H9 (cell line): ENCODE results near the gene LUZP2. TPM values are rescaled to one million over a fixed set of nuclear protein-coding genes. Genes with fewer than 3 reads are reported as not detected.

Source experiments
- DNase-seq: peaks from one replicate; pipeline ENCODE4 v3.0.0-alpha.2; 2017
- H2AFZ ChIP-seq: one replicate; pipeline ENCODE4 v1.6.1; 2013; ENCODE audit warnings: mild to moderate bottlenecking, low read length, control low read depth, moderate library complexity
- H2AK5ac ChIP-seq: 2 replicates; pipeline ENCODE4 v1.6.1; 2013; ENCODE audit warnings: low read length, control low read depth, mixed read lengths; ENCODE audit not compliant: insufficient read length
- H2BK120ac ChIP-seq: one replicate; pipeline ENCODE4 v1.6.1; 2013; ENCODE audit warnings: low read depth, mild to moderate bottlenecking, low read length, control low read depth, inconsistent platforms; ENCODE audit not compliant: poor library complexity, severe bottlenecking
- H2BK12ac ChIP-seq: 2 replicates; pipeline ENCODE4 v1.6.1; 2013; ENCODE audit warnings: low read length, control low read depth, mixed read lengths, low read depth; ENCODE audit not compliant: insufficient read length
- H2BK15ac ChIP-seq: 2 replicates; pipeline ENCODE4 v1.6.1; 2013; ENCODE audit warnings: low read depth, low read length, control low read depth
- H2BK20ac ChIP-seq: one replicate; pipeline ENCODE4 v1.6.1; 2013; ENCODE audit warnings: low read depth, mild to moderate bottlenecking, low read length, control low read depth, inconsistent platforms; ENCODE audit not compliant: poor library complexity, severe bottlenecking
- H2BK5ac ChIP-seq: 2 replicates; pipeline ENCODE4 v1.6.1; 2013; ENCODE audit warnings: low read length, control low read depth, mixed read lengths; ENCODE audit not compliant: insufficient read length
- H3K14ac ChIP-seq: 2 replicates; pipeline ENCODE4 v1.6.1; 2013; ENCODE audit warnings: low read length, control low read depth; ENCODE audit not compliant: insufficient read depth
- H3K18ac ChIP-seq: 2 replicates; pipeline ENCODE4 v1.6.1; 2013; ENCODE audit warnings: low read depth, mild to moderate bottlenecking, mixed read lengths, low read length, control low read depth; ENCODE audit not compliant: insufficient read length
- H3K23ac ChIP-seq: 2 replicates; pipeline ENCODE4 v1.6.1; 2013; ENCODE audit warnings: low read length, control low read depth, mixed read lengths, low read depth; ENCODE audit not compliant: insufficient read length
- H3K23me2 ChIP-seq: 2 replicates; pipeline ENCODE4 v1.6.1; 2013; ENCODE audit warnings: low read depth, mild to moderate bottlenecking, mixed read lengths, low read length, control low read depth; ENCODE audit not compliant: insufficient read length, poor library complexity, severe bottlenecking
- H3K27ac ChIP-seq: 2 replicates; pipeline ENCODE4 v1.5.1; 2013; ENCODE audit warnings: low read length, control low read depth, mixed read lengths, low read depth; ENCODE audit not compliant: insufficient read length
- H3K27me3 ChIP-seq: 2 replicates; pipeline ENCODE4 v1.6.1; 2013; ENCODE audit warnings: low read length, control low read depth, inconsistent platforms; ENCODE audit not compliant: insufficient read depth
- H3K4ac ChIP-seq: 2 replicates; pipeline ENCODE4 v1.6.1; 2013; ENCODE audit warnings: low read depth, mild to moderate bottlenecking, control low read depth, inconsistent platforms, low read length, moderate library complexity
- H3K4me1 ChIP-seq: 2 replicates; pipeline ENCODE4 v1.6.1; 2013; ENCODE audit warnings: low read length, control low read depth, inconsistent platforms; ENCODE audit not compliant: insufficient read depth
- H3K4me2 ChIP-seq: 2 replicates; pipeline ENCODE4 v1.6.1; 2013; ENCODE audit warnings: low read length, control low read depth, mixed read lengths; ENCODE audit not compliant: insufficient read length, insufficient read depth
- H3K56ac ChIP-seq: 2 replicates; pipeline ENCODE4 v1.6.1; 2013; ENCODE audit warnings: low read depth, mild to moderate bottlenecking, mixed read lengths, low read length, control low read depth; ENCODE audit not compliant: insufficient read length
- H3K79me1 ChIP-seq: 2 replicates; pipeline ENCODE4 v1.6.1; 2013; ENCODE audit warnings: low read depth, mild to moderate bottlenecking, moderate library complexity, low read length, control low read depth, inconsistent platforms; ENCODE audit not compliant: insufficient read depth, poor library complexity, severe bottlenecking
- H3K79me2 ChIP-seq: 2 replicates; pipeline ENCODE4 v1.6.1; 2013; ENCODE audit warnings: low read length, control low read depth, inconsistent platforms; ENCODE audit not compliant: insufficient read depth
- H3K9ac ChIP-seq: 2 replicates; pipeline ENCODE4 v1.6.1; 2013; ENCODE audit warnings: low read length, control low read depth, mixed read lengths; ENCODE audit not compliant: insufficient read length; ENCODE audit errors: extremely low read depth
- H3K9me3 ChIP-seq: one replicate; pipeline ENCODE4 v1.6.1; 2013; ENCODE audit warnings: low read depth, low read length, inconsistent platforms; ENCODE audit not compliant: control insufficient read depth
- H3T11ph ChIP-seq: one replicate; pipeline ENCODE4 v1.6.1; 2013; ENCODE audit warnings: mild to moderate bottlenecking, low read length, control low read depth, inconsistent platforms
- H4K20me1 ChIP-seq: one replicate; pipeline ENCODE4 v1.6.1; 2013; ENCODE audit not compliant: control insufficient read depth, insufficient read length, insufficient read depth
- H4K5ac ChIP-seq: 2 replicates; pipeline ENCODE4 v1.6.1; 2013; ENCODE audit warnings: low read depth, mild to moderate bottlenecking, mixed read lengths, low read length, control low read depth; ENCODE audit not compliant: insufficient read length
- H4K8ac ChIP-seq: replicated peaks from 2 replicates; pipeline ENCODE4 v1.6.1; 2013; ENCODE audit warnings: low read length, control low read depth, mixed read lengths, low read depth; ENCODE audit not compliant: insufficient read length
- H4K91ac ChIP-seq: 2 replicates; pipeline ENCODE4 v1.6.1; 2013; ENCODE audit warnings: low read depth, mild to moderate bottlenecking, moderate library complexity, mixed read lengths, low read length, control low read depth; ENCODE audit not compliant: insufficient read length
- H3K27ac Mint-ChIP-seq, 3 experiments: 2 replicates in 2 of 3; 3 replicates in 1 of 3; pipeline ENCODE4 v1.8.0; 2020 to 2021; ENCODE audit warnings: mixed read lengths in 3 of 3, mild to moderate bottlenecking in 1 of 3, moderate library complexity in 1 of 3
- H3K27me3 Mint-ChIP-seq: 2 replicates; pipeline ENCODE4 v1.8.0; 2021; ENCODE audit warnings: low read depth, mild to moderate bottlenecking, moderate library complexity, mixed read lengths
- H3K36me3 Mint-ChIP-seq, 3 experiments: 2 replicates in 2 of 3; 3 replicates in 1 of 3; pipeline ENCODE4 v1.8.0; 2020 to 2021; ENCODE audit warnings: low read depth in 3 of 3, mixed read lengths in 3 of 3; ENCODE audit not compliant: insufficient read depth in 1 of 3
- H3K4me1 Mint-ChIP-seq, 2 experiments: 2 replicates each; pipeline ENCODE4 v1.8.0; 2020; ENCODE audit warnings: mixed read lengths in 2 of 2
- H3K4me3 Mint-ChIP-seq, 2 experiments: 2 replicates in 1 of 2; 3 replicates in 1 of 2; pipeline ENCODE4 v1.8.0; 2020 to 2021; ENCODE audit warnings: mild to moderate bottlenecking in 2 of 2, mixed read lengths in 2 of 2, moderate library complexity in 1 of 2
- H3K9me3 Mint-ChIP-seq, 2 experiments: 2 replicates in 1 of 2; 3 replicates in 1 of 2; pipeline ENCODE4 v1.8.0; 2020; ENCODE audit warnings: mild to moderate bottlenecking in 2 of 2, mixed read lengths in 2 of 2, moderate library complexity in 1 of 2
- CTCF ChIP-seq: fragments of 200-600 bp; sonication (generic); conservative IDR thresholded peaks from 3 replicates; pipeline ENCODE4 v1.8.0; 2021; ENCODE audit warnings: antibody characterized with exemption, mild to moderate bottlenecking
- WGBS: extraction: QIAGEN DNeasy Blood & Tissue Kit; methylation state at CpG from one replicate; pipeline ENCODE4 v1.1.7; 2013; ENCODE audit warnings: missing lambda C conversion rate, low lambda C conversion rate, mixed read lengths; ENCODE audit not compliant: insufficient read length; ENCODE audit errors: extremely low coverage; 5-methylcytosine and 5-hydroxymethylcytosine counted together
- total RNA-seq: library from RNA; stranded (reverse); gene quantifications from 2 replicates; pipeline ENCODE4 v1.2.1, GENCODE V29; 2021

The LUZP2 gene
- total RNA-seq, 1 experiment from 2014 or later: 25.4 TPM

GRCh38 chr11:24885580-24886173 is 388.8 kb downstream of the LUZP2 start:
- no peak overlapping the region for H2AK5ac ChIP-seq
- H3T11ph ChIP-seq: no peak overlapping the region
- H2BK20ac ChIP-seq: no peak overlapping the region
- no peak overlapping the region for H2BK12ac ChIP-seq
- Mint-ChIP-seq H3K27ac (no peak overlapping the region), H3K4me1 (peaks cover 0 to 5% of the 10 kb centered on the region in 2 experiments; a peak in 2 of 4 replicates), H3K36me3 (no peaks in the 10 kb centered on the region), H3K27me3 (no peaks in the 10 kb centered on the region), H3K9me3 (no peaks in the 10 kb centered on the region; a peak in 1 of 5 replicates), H3K4me3 (no peak overlapping the region)
- no peaks in the 10 kb centered on the region for H3K23me2 ChIP-seq
- H3K4ac ChIP-seq: no peak overlapping the region
- H3K27me3 ChIP-seq: no peaks in the 10 kb centered on the region
- DNase-seq: no peak
- no peak overlapping the region for H2BK120ac ChIP-seq
- H2AFZ ChIP-seq: no peak overlapping the region
- no peak overlapping the region for H2BK15ac ChIP-seq
- TF ChIP-seq CTCF: no peak
- no peak overlapping the region for H3K9ac ChIP-seq
- H3K23ac ChIP-seq: no peak overlapping the region
- H3K4me2 ChIP-seq: no peak overlapping the region
- no peak overlapping the region for H4K8ac ChIP-seq
- H3K9me3 ChIP-seq: no peaks in the 10 kb centered on the region
- no peak overlapping the region for H4K91ac ChIP-seq
- H3K4me1 ChIP-seq: no peaks in the 10 kb centered on the region
- no peak overlapping the region for H3K14ac ChIP-seq
- H3K79me1 ChIP-seq: no peaks in the 10 kb centered on the region
- WGBS: no CpG with 5 or more reads among the region's 4 CpGs
- H4K5ac ChIP-seq: no peak overlapping the region
- no peak overlapping the region for H3K18ac ChIP-seq
- H3K56ac ChIP-seq: no peak overlapping the region
- H4K20me1 ChIP-seq: no peaks in the 10 kb centered on the region
- H2BK5ac ChIP-seq: no peak overlapping the region
- H3K79me2 ChIP-seq: no peaks in the 10 kb centered on the region
- H3K27ac ChIP-seq: no peak overlapping the region
